ENCODE measurements around the gene KLHL17.
A peak's percentile ranks its signal among the peaks of the same experiment; 100 is the strongest.
"Not testable (repeated sequence)": the region's sequence is repeated elsewhere in the genome, so short reads cannot be mapped to it uniquely, and the experiment has no call there.

Gene KLHL17

DNA sequence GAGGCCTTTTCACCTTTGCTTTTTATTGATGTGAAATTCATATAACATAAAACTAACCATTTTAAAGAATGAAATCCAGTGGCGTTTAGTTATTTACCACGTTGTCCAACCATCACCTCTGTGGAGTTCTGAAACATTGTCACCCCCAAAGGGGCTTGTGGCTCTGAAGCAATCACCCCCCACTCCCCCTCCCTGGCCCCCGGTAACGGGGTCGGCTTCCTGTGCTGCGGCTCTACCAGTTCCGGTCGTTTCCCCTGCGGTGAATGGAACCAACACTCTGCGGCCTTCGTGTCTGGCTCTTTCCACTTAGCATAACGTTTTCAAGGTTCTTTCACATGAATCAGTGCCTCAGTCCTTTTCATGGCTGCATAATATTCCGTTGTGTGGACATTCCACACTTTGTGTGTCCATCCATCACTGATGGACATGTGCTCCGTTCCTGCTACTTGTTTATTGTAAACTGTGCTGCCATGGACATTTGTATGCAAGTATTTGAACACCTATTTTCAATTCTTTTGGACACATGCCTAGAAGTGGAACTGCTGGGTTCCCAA, 51.1 kb downstream of the KLHL17 start:
- TF ChIP-seq, protein P1, sequence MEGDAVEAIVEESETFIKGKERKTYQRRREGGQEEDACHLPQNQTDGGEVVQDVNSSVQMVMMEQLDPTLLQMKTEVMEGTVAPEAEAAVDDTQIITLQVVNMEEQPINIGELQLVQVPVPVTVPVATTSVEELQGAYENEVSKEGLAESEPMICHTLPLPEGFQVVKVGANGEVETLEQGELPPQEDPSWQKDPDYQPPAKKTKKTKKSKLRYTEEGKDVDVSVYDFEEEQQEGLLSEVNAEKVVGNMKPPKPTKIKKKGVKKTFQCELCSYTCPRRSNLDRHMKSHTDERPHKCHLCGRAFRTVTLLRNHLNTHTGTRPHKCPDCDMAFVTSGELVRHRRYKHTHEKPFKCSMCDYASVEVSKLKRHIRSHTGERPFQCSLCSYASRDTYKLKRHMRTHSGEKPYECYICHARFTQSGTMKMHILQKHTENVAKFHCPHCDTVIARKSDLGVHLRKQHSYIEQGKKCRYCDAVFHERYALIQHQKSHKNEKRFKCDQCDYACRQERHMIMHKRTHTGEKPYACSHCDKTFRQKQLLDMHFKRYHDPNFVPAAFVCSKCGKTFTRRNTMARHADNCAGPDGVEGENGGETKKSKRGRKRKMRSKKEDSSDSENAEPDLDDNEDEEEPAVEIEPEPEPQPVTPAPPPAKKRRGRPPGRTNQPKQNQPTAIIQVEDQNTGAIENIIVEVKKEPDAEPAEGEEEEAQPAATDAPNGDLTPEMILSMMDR (IDR thresholded peaks at IDR 0.05; ENCODE audit: low read length, missing control alignments): no peak

DNA sequence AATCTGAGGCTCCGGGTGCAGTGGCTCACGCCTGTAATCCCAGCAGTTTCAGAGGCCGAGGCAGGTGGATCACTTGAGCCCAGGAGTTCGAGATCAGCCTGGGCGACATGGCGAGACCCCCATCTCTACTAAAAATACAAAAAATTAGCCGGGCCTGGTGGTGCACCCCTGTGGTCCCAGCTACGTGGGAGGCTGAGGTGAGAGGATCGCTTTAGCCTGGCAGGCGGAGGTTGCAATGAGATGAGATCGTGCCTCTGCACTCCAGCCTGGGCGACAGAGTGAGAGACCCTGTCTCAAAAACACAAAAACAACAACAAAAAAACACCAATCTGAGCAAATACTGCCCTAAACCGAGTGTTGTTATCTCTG, 52.3 kb downstream of the KLHL17 start:
- not testable (repeated sequence) for DNase-seq (ENCODE audit: low read depth)
- peak overlapping the region; percentile 68 for H3K4me3 ChIP-seq (replicated peaks; ENCODE audit: low read depth, low read length)

More for the DNA sequence above, 51.1 kb downstream of the KLHL17 start:
- no peak overlapping the region for H3K4me3 ChIP-seq (replicated peaks; ENCODE audit: low read depth, low read length)
- no peak for DNase-seq (ENCODE audit: low read depth)

DNA sequence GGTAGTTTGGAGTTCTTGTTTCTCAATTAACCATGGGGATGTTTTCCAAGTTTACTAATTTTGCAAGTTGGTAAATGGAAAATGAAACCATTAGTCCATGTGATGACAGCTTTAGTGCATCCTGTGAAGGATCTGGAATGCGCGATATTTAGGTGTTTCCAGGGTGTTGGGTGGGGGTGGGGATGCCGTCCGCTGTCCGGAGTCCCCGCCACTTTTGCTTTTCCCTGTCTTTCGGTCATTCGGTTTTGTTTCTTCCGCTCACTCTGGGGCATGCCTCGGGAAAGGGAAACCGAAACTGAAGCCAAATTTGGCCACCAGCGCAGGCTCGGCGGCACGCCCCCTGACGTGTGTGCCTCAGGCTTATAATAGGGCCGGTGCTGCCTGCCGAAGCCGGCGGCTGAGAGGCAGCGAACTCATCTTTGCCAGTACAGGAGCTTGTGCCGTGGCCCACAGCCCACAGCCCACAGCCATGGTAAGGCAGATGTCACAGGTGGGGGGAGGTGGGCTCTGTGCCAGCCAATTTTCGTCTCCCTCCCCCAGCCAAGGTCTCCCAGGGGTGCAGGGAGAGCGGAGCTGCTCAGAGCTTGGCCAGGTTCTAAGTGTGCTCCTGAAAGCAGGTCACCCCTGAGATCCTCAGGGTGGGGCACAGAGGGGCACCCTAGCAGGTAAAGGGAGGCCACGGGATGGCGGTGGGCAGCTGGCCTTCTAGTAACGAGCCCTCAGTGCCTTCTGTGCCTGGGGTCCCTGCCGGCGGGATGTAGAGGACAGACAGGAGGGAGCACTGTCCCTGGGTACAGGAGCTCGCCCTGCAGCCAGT, 52.9 kb downstream of the KLHL17 start, which contains the start of gene ISG15:
Gene ISG15, plus strand, starts transcription at position 393 of the 817 bp plus-strand sequence. Its CDS starts 77 bp downstream, at position 470.
- TF ChIP-seq, protein P1 (IDR thresholded peaks at IDR 0.05; ENCODE audit: low read length, missing control alignments): no peak
- peak; percentile 85 for DNase-seq (ENCODE audit: low read depth)
- H3K4me3 ChIP-seq (replicated peaks; ENCODE audit: low read depth, low read length): peak within 1 kb of the TSS; percentile 68

DNA sequence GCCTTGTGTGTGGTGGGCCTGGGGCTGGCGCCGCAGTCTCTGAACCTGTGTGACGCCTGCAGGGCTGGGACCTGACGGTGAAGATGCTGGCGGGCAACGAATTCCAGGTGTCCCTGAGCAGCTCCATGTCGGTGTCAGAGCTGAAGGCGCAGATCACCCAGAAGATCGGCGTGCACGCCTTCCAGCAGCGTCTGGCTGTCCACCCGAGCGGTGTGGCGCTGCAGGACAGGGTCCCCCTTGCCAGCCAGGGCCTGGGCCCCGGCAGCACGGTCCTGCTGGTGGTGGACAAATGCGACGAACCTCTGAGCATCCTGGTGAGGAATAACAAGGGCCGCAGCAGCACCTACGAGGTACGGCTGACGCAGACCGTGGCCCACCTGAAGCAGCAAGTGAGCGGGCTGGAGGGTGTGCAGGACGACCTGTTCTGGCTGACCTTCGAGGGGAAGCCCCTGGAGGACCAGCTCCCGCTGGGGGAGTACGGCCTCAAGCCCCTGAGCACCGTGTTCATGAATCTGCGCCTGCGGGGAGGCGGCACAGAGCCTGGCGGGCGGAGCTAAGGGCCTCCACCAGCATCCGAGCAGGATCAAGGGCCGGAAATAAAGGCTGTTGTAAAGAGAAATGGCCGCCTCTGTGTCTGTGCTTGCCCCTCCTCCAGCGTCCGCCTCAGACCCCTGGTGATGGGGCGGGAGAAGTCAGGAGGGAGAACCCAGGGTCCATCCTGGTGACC, 53.7 kb downstream of the KLHL17 start:
- H3K4me3 ChIP-seq (replicated peaks; ENCODE audit: low read depth, low read length): peak overlapping the region; percentile 68
- TF ChIP-seq, protein P1 (IDR thresholded peaks at IDR 0.05; ENCODE audit: low read length, missing control alignments): no peak
- DNase-seq (ENCODE audit: low read depth): no peak

DNA sequence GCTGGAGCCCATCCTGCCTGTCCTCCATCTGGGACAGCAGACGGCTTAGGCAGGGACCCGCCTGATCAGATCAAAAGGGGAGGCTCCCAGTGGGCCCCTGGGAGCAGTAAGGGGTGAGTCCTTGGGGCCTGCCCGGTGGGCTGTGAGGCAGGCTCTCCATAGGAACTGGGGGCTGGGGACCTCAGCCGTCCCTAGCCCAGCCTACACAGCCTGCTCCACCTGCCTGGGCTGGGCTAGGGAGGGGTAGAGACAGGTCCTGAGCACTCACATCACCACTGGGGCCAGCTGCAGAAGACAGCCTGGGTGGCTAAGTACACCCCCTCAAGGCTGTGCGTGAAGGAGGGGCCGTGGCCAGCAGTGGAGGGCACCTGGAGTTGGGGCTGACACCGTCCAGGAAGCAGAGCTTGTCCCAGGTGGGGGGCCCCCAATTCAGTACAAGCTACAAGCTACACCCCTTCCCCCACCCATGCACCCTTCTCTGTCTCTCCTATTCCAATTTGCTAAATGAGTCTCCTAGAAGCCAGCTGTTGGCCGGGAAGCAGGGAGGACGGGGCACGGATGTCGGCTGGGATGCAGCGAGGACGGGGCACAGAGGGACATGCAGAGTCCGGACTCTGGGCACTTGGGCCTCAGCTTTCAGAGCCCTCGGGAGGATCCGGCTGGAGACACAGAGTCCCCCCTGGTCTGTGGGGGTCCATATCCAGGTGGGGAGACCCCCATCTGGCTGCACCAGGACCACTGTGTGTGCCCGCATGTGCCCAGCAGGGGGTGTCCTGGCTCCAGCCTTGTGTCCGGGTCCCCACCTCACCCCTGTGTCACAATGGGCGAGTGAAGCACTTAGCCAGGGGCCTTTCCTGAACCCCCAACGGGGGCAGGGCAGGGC, 54.7 kb downstream of the KLHL17 start:
- no peak overlapping the region for H3K4me3 ChIP-seq (replicated peaks; ENCODE audit: low read depth, low read length)
- TF ChIP-seq, protein P1 (IDR thresholded peaks at IDR 0.05; ENCODE audit: low read length, missing control alignments): peak; percentile 36
- no peak for DNase-seq (ENCODE audit: low read depth)

Data from fibroblast of pulmonary artery (primary cell).